ENCODE results near the gene FUT2. TPM values are rescaled to one million over a fixed set of nuclear protein-coding genes. Genes with fewer than 3 reads are reported as not detected.
A peak's percentile ranks its signal among the peaks of the same experiment; 100 is the strongest.

FUT2 gene
- total RNA-seq (not detected), polyA plus RNA-seq (under 1 TPM in 2 of 4 donors, not detected in 2; 0.10 to 0.67 TPM)

- Histone ChIP-seq H3K27me3 (ENCODE audit: control insufficient read depth, insufficient read depth, low read length) (no peaks in the 10 kb centered on the region), H3K36me3 (ENCODE audit: control insufficient read depth, insufficient read depth, low read length) (no peaks in the 10 kb centered on the region), H3K4me1 (ENCODE audit: control insufficient read depth, insufficient read depth, low read length, poor library complexity, severe bottlenecking) (peaks cover 6% of the 10 kb centered on the region), H3K9me3 (ENCODE audit: control insufficient read depth in 2 of 2, low read length in 2 of 2) (no peaks in the 10 kb centered on the region), H3K4me3 (ENCODE audit: low read depth, low read length) (no peak within 1 kb of the TSS), H3K27ac (ENCODE audit: insufficient read depth, low read length, poor library complexity, severe bottlenecking) (no peak within 1 kb of the TSS)
- peaks cover 6% of the 10 kb centered on the region for H3K36me3 Mint-ChIP-seq
- peaks cover 0 to 11% (median 4%) of the 10 kb centered on the region in 4 donors for H3K4me1 Mint-ChIP-seq
- H3K27ac Mint-ChIP-seq, result peak within 1 kb of the TSS in 1 of 3 donors; percentile 73
- peak within 1 kb of the TSS in 3 of 4 donors; percentile 15 to 68 (median 66) for H3K4me3 Mint-ChIP-seq
- DNase-seq (no peak), ATAC-seq (ENCODE audit: low read depth in 2 of 2) (no peak)
- H3K27me3 Mint-ChIP-seq, result peaks cover 27% of the 10 kb centered on the region
- peaks cover 0 to 1% (median 0%) of the 10 kb centered on the region in 7 donors for H3K9me3 Mint-ChIP-seq
Measured at GRCh38 chr19:48695743-48696352, at the start of gene FUT2. Gene FUT2, plus strand, starts transcription at chr19:48695971. Its CDS starts 6,986 bp downstream, at chr19:48702957.

- Histone ChIP-seq H3K9me3 (ENCODE audit: control insufficient read depth in 2 of 2, low read length in 2 of 2) (no peaks in the 10 kb centered on the region), H3K36me3 (ENCODE audit: control insufficient read depth, insufficient read depth, low read length) (no peaks in the 10 kb centered on the region), H3K4me3 (ENCODE audit: low read depth, low read length) (peak within 1 kb of the TSS; percentile 88), H3K4me1 (ENCODE audit: control insufficient read depth, insufficient read depth, low read length, poor library complexity, severe bottlenecking) (peaks cover 37% of the 10 kb centered on the region), H3K27ac (ENCODE audit: insufficient read depth, low read length, poor library complexity, severe bottlenecking) (peak within 1 kb of the TSS; percentile 92), H3K27me3 (ENCODE audit: control insufficient read depth, insufficient read depth, low read length) (no peaks in the 10 kb centered on the region)
- peak within 1 kb of the TSS; percentile 96 to 99 (median 98) for H3K27ac Mint-ChIP-seq
- H3K27me3 Mint-ChIP-seq, result no peaks in the 10 kb centered on the region
- DNase-seq (peak; percentile 88 to 94 (median 92)), ATAC-seq (ENCODE audit: low read depth in 2 of 2) (peak; percentile 82 to 86)
- peaks cover 12 to 65% (median 30%) of the 10 kb centered on the region in 4 donors for H3K4me1 Mint-ChIP-seq
- H3K4me3 Mint-ChIP-seq, result peak within 1 kb of the TSS; percentile 78 to 98 (median 92)
- no peaks in the 10 kb centered on the region for H3K36me3 Mint-ChIP-seq
- H3K9me3 Mint-ChIP-seq, result peaks cover 0 to 2% (median 0%) of the 10 kb centered on the region in 7 donors
Measured at GRCh38 chr19:48646001-48646721, 49.6 kb upstream of the FUT2 start, which contains the start of gene CA11. Gene CA11, minus strand, starts transcription at chr19:48646187. Its CDS starts 555 bp downstream, at chr19:48645632.

GRCh38 chr19:48646722-48647216 lies 49.0 kb upstream of the FUT2 start:
- no peaks in the 10 kb centered on the region for H3K36me3 ChIP-seq (ENCODE audit: control insufficient read depth, insufficient read depth, low read length)
- no peak overlapping the region for H3K4me3 ChIP-seq (ENCODE audit: low read depth, low read length)
- Mint-ChIP-seq H3K27me3 (no peaks in the 10 kb centered on the region), H3K27ac (peak overlapping the region; percentile 72 to 98 (median 88)), H3K36me3 (no peaks in the 10 kb centered on the region), H3K4me1 (peaks cover 12 to 62% (median 30%) of the 10 kb centered on the region in 4 donors), H3K9me3 (peaks cover 0 to 2% (median 0%) of the 10 kb centered on the region in 7 donors), H3K4me3 (peak overlapping the region; percentile 56 to 98 (median 70))
- peaks cover 37% of the 10 kb centered on the region for H3K4me1 ChIP-seq (ENCODE audit: control insufficient read depth, insufficient read depth, low read length, poor library complexity, severe bottlenecking)
- DNase-seq, result peak in 1 of 3 donors; percentile 25
- no peak for ATAC-seq (ENCODE audit: low read depth in 2 of 2)
- H3K9me3 ChIP-seq (ENCODE audit: control insufficient read depth in 2 of 2, low read length in 2 of 2), result no peaks in the 10 kb centered on the region
- H3K27ac ChIP-seq (ENCODE audit: insufficient read depth, low read length, poor library complexity, severe bottlenecking), result peak overlapping the region; percentile 92
- H3K27me3 ChIP-seq (ENCODE audit: control insufficient read depth, insufficient read depth, low read length), result no peaks in the 10 kb centered on the region

GRCh38 chr19:48648134-48648533 lies 47.6 kb upstream of the FUT2 start:
- H3K27me3 ChIP-seq (ENCODE audit: control insufficient read depth, insufficient read depth, low read length), result no peaks in the 10 kb centered on the region
- H3K36me3 Mint-ChIP-seq, result no peaks in the 10 kb centered on the region
- H3K4me3 Mint-ChIP-seq, result peak overlapping the region; percentile 51 to 79 (median 74)
- H3K4me3 ChIP-seq (ENCODE audit: low read depth, low read length), result no peak overlapping the region
- peaks cover 12 to 65% (median 32%) of the 10 kb centered on the region in 4 donors for H3K4me1 Mint-ChIP-seq
- H3K4me1 ChIP-seq (ENCODE audit: control insufficient read depth, insufficient read depth, low read length, poor library complexity, severe bottlenecking), result peaks cover 37% of the 10 kb centered on the region
- no peaks in the 10 kb centered on the region for H3K36me3 ChIP-seq (ENCODE audit: control insufficient read depth, insufficient read depth, low read length)
- ATAC-seq (ENCODE audit: low read depth in 2 of 2) (no peak), DNase-seq (no peak)
- no peaks in the 10 kb centered on the region for H3K9me3 ChIP-seq (ENCODE audit: control insufficient read depth in 2 of 2, low read length in 2 of 2)
- H3K27ac ChIP-seq (ENCODE audit: insufficient read depth, low read length, poor library complexity, severe bottlenecking), result peak overlapping the region; percentile 24
- peaks cover 0 to 2% (median 0%) of the 10 kb centered on the region in 7 donors for H3K9me3 Mint-ChIP-seq
- peak overlapping the region; percentile 85 to 98 (median 95) for H3K27ac Mint-ChIP-seq
- H3K27me3 Mint-ChIP-seq, result no peaks in the 10 kb centered on the region

- ATAC-seq (ENCODE audit: low read depth in 2 of 2), result no peak
- no peak overlapping the region for H3K27ac ChIP-seq (ENCODE audit: insufficient read depth, low read length, poor library complexity, severe bottlenecking)
- H3K36me3 Mint-ChIP-seq, result no peaks in the 10 kb centered on the region
- peaks cover 0 to 2% (median 0%) of the 10 kb centered on the region in 7 donors for H3K9me3 Mint-ChIP-seq
- peak overlapping the region in 1 of 4 donors; percentile 1 for H3K4me3 Mint-ChIP-seq
- H3K4me3 ChIP-seq (ENCODE audit: low read depth, low read length), result no peak overlapping the region
- no peaks in the 10 kb centered on the region for H3K9me3 ChIP-seq (ENCODE audit: control insufficient read depth in 2 of 2, low read length in 2 of 2)
- no peak for DNase-seq
- H3K4me1 ChIP-seq (ENCODE audit: control insufficient read depth, insufficient read depth, low read length, poor library complexity, severe bottlenecking), result peaks cover 17% of the 10 kb centered on the region
- no peaks in the 10 kb centered on the region for H3K36me3 ChIP-seq (ENCODE audit: control insufficient read depth, insufficient read depth, low read length)
- no peaks in the 10 kb centered on the region for H3K27me3 ChIP-seq (ENCODE audit: control insufficient read depth, insufficient read depth, low read length)
- H3K27me3 Mint-ChIP-seq, result no peaks in the 10 kb centered on the region
- H3K4me1 Mint-ChIP-seq, result peaks cover 12 to 49% (median 27%) of the 10 kb centered on the region in 4 donors
- H3K27ac Mint-ChIP-seq, result peak overlapping the region; percentile 63 to 79 (median 75)
Measured at GRCh38 chr19:48650974-48651682, 44.6 kb upstream of the FUT2 start.

- Histone ChIP-seq H3K9me3 (ENCODE audit: control insufficient read depth in 2 of 2, low read length in 2 of 2) (no peaks in the 10 kb centered on the region), H3K4me3 (ENCODE audit: low read depth, low read length) (no peak overlapping the region), H3K27ac (ENCODE audit: insufficient read depth, low read length, poor library complexity, severe bottlenecking) (no peak overlapping the region), H3K36me3 (ENCODE audit: control insufficient read depth, insufficient read depth, low read length) (no peaks in the 10 kb centered on the region), H3K27me3 (ENCODE audit: control insufficient read depth, insufficient read depth, low read length) (no peaks in the 10 kb centered on the region), H3K4me1 (ENCODE audit: control insufficient read depth, insufficient read depth, low read length, poor library complexity, severe bottlenecking) (peaks cover 17% of the 10 kb centered on the region)
- no peaks in the 10 kb centered on the region for H3K27me3 Mint-ChIP-seq
- DNase-seq, result no peak
- no peaks in the 10 kb centered on the region for H3K36me3 Mint-ChIP-seq
- H3K4me3 Mint-ChIP-seq, result no peak overlapping the region
- H3K27ac Mint-ChIP-seq, result peak overlapping the region; percentile 20 to 75 (median 63)
- peaks cover 12 to 46% (median 27%) of the 10 kb centered on the region in 4 donors for H3K4me1 Mint-ChIP-seq
- no peak for ATAC-seq (ENCODE audit: low read depth in 2 of 2)
- peaks cover 0 to 2% (median 0%) of the 10 kb centered on the region in 7 donors for H3K9me3 Mint-ChIP-seq
Measured at GRCh38 chr19:48651683-48652048, 44.1 kb upstream of the FUT2 start.

GRCh38 chr19:48654299-48655059 lies 41.3 kb upstream of the FUT2 start:
- Mint-ChIP-seq H3K9me3 (peaks cover 0 to 2% (median 0%) of the 10 kb centered on the region in 7 donors), H3K27ac (peak overlapping the region in 1 of 3 donors; percentile 67), H3K4me3 (peak overlapping the region in 1 of 4 donors; percentile 56), H3K4me1 (peaks cover 0 to 21% (median 9%) of the 10 kb centered on the region in 4 donors), H3K36me3 (no peaks in the 10 kb centered on the region), H3K27me3 (peaks cover 5% of the 10 kb centered on the region)
- DNase-seq (no peak), ATAC-seq (ENCODE audit: low read depth in 2 of 2) (no peak)
- Histone ChIP-seq H3K4me3 (ENCODE audit: low read depth, low read length) (no peak overlapping the region), H3K27ac (ENCODE audit: insufficient read depth, low read length, poor library complexity, severe bottlenecking) (no peak overlapping the region), H3K36me3 (ENCODE audit: control insufficient read depth, insufficient read depth, low read length) (no peaks in the 10 kb centered on the region), H3K27me3 (ENCODE audit: control insufficient read depth, insufficient read depth, low read length) (no peaks in the 10 kb centered on the region), H3K9me3 (ENCODE audit: control insufficient read depth in 2 of 2, low read length in 2 of 2) (no peaks in the 10 kb centered on the region), H3K4me1 (ENCODE audit: control insufficient read depth, insufficient read depth, low read length, poor library complexity, severe bottlenecking) (peaks cover 2% of the 10 kb centered on the region)
